ENCODE results near the gene FBXW12.

DNA sequence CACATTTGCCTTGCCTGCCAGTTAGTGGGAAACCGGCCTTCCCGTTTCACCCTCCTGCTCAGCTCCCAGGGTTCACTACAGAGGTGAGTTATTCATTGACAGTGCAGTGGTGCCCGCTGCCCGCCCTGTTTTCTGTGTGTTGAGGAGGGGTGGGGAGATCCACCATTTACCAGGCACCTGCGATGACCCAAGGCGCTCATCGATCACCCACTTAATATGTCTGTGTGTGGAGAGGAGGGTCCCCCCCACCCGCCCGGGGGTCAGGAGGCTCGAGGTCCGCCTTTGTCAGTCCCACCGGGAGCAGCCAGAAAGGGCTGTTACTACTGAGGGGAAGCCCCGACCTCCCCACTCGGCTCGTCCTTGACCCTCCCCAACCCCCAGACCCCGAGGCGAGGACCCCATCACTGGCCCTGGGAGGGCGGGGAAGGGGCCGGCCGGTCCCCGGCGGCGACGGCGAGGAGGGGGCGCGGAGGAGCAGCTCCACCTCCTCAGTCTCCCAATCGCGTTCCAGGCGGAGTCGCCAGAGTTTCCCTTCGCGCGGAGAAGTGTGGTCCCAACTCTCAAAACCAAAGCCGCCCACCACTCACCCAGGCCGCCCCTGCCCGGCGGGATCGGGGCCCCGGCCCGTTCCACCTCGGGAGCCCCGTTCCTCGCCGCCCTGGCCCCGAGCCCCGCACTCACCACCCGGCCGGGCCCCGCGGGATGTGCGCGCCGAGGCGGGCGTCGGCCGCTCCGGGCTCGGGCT, 56.7 kb downstream of the FBXW12 start:
- no peak for TF ChIP-seq EZH2 (IDR thresholded peaks at IDR 0.05; ENCODE audit: low read length, unreplicated experiment)
- TF ChIP-seq, protein P1, sequence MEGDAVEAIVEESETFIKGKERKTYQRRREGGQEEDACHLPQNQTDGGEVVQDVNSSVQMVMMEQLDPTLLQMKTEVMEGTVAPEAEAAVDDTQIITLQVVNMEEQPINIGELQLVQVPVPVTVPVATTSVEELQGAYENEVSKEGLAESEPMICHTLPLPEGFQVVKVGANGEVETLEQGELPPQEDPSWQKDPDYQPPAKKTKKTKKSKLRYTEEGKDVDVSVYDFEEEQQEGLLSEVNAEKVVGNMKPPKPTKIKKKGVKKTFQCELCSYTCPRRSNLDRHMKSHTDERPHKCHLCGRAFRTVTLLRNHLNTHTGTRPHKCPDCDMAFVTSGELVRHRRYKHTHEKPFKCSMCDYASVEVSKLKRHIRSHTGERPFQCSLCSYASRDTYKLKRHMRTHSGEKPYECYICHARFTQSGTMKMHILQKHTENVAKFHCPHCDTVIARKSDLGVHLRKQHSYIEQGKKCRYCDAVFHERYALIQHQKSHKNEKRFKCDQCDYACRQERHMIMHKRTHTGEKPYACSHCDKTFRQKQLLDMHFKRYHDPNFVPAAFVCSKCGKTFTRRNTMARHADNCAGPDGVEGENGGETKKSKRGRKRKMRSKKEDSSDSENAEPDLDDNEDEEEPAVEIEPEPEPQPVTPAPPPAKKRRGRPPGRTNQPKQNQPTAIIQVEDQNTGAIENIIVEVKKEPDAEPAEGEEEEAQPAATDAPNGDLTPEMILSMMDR (conservative IDR thresholded peaks at IDR 0.05; ENCODE audit: low read depth, low read length): no peak
